ENCODE measurements around the gene RNPS1. TPM values are rescaled to one million over a fixed set of nuclear protein-coding genes. Genes with fewer than 3 reads are reported as not detected.

The RNPS1 gene
- total and polyA plus RNA-seq, 2 donors (not counting 1 experiment from before 2014, with no cell fraction given) = 209 to 265 TPM

DNA sequence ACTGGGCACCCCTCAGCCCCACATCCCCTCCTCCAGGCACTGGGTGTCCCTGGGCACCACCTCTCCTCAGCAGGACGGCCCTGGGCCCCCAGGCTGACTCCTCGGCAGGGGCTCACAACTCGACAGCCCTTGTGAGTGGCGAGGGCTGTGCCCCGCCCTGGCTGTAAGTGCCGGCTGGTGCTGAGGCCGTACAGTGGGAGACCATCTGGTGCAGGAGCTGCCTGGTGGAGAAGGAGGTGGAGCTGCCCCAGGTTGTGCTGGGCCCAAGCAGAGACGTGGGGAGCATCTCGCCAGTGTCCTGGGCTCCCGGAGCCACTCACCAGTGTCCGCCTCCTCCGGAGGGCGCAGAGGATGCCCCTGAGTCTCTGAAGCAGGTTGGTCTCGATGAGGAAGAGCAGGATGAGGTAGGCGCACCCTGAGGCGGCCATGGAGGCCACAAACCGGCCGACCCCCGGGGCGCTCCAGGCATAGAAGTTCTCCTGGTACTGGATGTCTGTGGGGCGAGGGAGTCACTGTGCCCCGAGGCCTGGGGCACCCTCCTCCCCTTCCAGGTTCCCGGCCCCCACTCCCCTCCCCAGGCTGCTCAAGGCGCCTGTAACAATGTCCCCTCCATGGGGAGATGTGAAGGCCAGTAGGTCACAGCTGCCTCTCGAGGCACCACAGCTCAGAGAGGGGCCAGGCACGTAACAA, 15.1 kb upstream of the RNPS1 start:
- Mint-ChIP-seq H3K4me1 (no peaks in the 10 kb centered on the region), H3K27me3 (no peaks in the 10 kb centered on the region), H3K4me3 (no peak overlapping the region), H3K27ac (no peak overlapping the region), H3K9me3 (ENCODE audit: insufficient read depth) (no peaks in the 10 kb centered on the region)
- Histone ChIP-seq H3K27me3 (replicated peaks in 1 of 4; ENCODE audit: control extremely low read depth in 1 of 4, control insufficient read depth in 3 of 4, insufficient read depth in 4 of 4, low read length in 3 of 4) (no peaks in the 10 kb centered on the region), H4K20me1 (ENCODE audit: control insufficient read depth, insufficient read depth, low read length, poor library complexity, severe bottlenecking) (no peaks in the 10 kb centered on the region), H3K27ac (ENCODE audit: low read length in 2 of 2) (no peak overlapping the region), H3K9me3 (ENCODE audit: control extremely low read depth in 1 of 3, control insufficient read depth in 2 of 3, insufficient read depth in 1 of 3, low read length in 2 of 3) (no peaks in the 10 kb centered on the region), H2AFZ (ENCODE audit: insufficient read depth, low read depth, low read length, poor library complexity, severe bottlenecking) (no peak overlapping the region), H3K4me3 (ENCODE audit: control extremely low read depth in 1 of 5, extremely low read depth in 1 of 5, insufficient read depth in 1 of 5, low read depth in 2 of 5, low read length in 4 of 5) (no peak overlapping the region), H3K4me1 (ENCODE audit: control insufficient read depth in 2 of 2, insufficient read depth in 2 of 2, low read length in 2 of 2) (no peaks in the 10 kb centered on the region), H3K9ac (ENCODE audit: low read length) (no peak overlapping the region), H3K4me2 (replicated peaks; ENCODE audit: low read depth, low read length, poor library complexity, severe bottlenecking) (no peak overlapping the region), H3K79me2 (ENCODE audit: control insufficient read depth, insufficient read depth, low read length) (no peaks in the 10 kb centered on the region), H3K36me3 (replicated peaks in 1 of 2; ENCODE audit: control extremely low read depth in 1 of 2, control insufficient read depth in 1 of 2, extremely low read depth in 1 of 2, insufficient read depth in 2 of 2, low read length in 1 of 2) (no peaks in the 10 kb centered on the region)
- WGBS (ENCODE audit: insufficient coverage) = 92% methylated on average over 13 of the region's 26 CpGs
- POLR2A ChIA-PET = no interaction called here
- DNase-seq (no peak), ATAC-seq (ENCODE audit: low read depth) (no peak)
- intact Hi-C loops (cut with micrococcal nuclease) = no loop called here
- TF ChIP-seq EZH2 (IDR thresholded peaks at IDR 0.05; ENCODE audit: borderline replicate concordance, insufficient read depth, low read depth, low read length, poor library complexity, severe bottlenecking) = no peak
- TF ChIP-seq, protein P1, sequence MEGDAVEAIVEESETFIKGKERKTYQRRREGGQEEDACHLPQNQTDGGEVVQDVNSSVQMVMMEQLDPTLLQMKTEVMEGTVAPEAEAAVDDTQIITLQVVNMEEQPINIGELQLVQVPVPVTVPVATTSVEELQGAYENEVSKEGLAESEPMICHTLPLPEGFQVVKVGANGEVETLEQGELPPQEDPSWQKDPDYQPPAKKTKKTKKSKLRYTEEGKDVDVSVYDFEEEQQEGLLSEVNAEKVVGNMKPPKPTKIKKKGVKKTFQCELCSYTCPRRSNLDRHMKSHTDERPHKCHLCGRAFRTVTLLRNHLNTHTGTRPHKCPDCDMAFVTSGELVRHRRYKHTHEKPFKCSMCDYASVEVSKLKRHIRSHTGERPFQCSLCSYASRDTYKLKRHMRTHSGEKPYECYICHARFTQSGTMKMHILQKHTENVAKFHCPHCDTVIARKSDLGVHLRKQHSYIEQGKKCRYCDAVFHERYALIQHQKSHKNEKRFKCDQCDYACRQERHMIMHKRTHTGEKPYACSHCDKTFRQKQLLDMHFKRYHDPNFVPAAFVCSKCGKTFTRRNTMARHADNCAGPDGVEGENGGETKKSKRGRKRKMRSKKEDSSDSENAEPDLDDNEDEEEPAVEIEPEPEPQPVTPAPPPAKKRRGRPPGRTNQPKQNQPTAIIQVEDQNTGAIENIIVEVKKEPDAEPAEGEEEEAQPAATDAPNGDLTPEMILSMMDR (IDR thresholded peaks at IDR 0.05) = no peak
- CTCF ChIA-PET = no interaction called here

DNA sequence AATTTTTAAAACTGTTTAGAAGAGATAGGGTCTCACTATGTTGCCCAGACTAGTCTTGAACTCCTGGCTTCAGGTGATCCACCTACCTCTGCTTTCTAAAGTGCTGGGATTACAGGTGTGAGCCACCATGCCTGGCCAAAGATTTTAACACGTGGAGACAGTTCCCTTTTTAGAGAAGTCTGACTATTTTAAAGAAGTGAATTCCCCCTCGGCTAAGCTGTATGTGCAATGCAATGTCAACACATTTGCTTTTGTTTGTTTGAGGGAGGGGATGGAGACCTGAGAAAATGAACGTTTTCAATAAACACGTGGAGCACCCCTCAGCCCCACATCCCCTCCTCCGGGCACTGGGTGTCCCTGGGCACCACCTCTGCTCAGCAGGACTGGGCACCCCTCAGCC, 14.3 kb upstream of the RNPS1 start:
- no peak overlapping the region for H3K4me3 Mint-ChIP-seq
- TF ChIP-seq, protein P1 (IDR thresholded peaks at IDR 0.05) = no peak
- no peak for TF ChIP-seq EZH2 (IDR thresholded peaks at IDR 0.05; ENCODE audit: borderline replicate concordance, insufficient read depth, low read depth, low read length, poor library complexity, severe bottlenecking)
- H3K9me3 ChIP-seq (ENCODE audit: control extremely low read depth in 1 of 3, control insufficient read depth in 2 of 3, insufficient read depth in 1 of 3, low read length in 2 of 3) = no peaks in the 10 kb centered on the region
- H3K27me3 Mint-ChIP-seq = no peaks in the 10 kb centered on the region
- 83% methylated on average over 1 of the region's 5 CpGs for WGBS (ENCODE audit: insufficient coverage)
- H3K36me3 ChIP-seq (replicated peaks in 1 of 2; ENCODE audit: control extremely low read depth in 1 of 2, control insufficient read depth in 1 of 2, extremely low read depth in 1 of 2, insufficient read depth in 2 of 2, low read length in 1 of 2) = no peaks in the 10 kb centered on the region
- no peak overlapping the region for H3K9ac ChIP-seq (ENCODE audit: low read length)
- H2AFZ ChIP-seq (ENCODE audit: insufficient read depth, low read depth, low read length, poor library complexity, severe bottlenecking) = no peak overlapping the region
- no peak overlapping the region for H3K4me2 ChIP-seq (replicated peaks; ENCODE audit: low read depth, low read length, poor library complexity, severe bottlenecking)
- DNase-seq (no peak), ATAC-seq (ENCODE audit: low read depth) (no peak)
- no peaks in the 10 kb centered on the region for H3K4me1 Mint-ChIP-seq
- no peak overlapping the region for H3K27ac Mint-ChIP-seq
- intact Hi-C loops (cut with micrococcal nuclease) = no loop called here
- POLR2A ChIA-PET = interaction anchor here (0.7 kb wide), 2 partner anchors 146 to 311 kb away, joined by 3 to 4 read pairs; no protein-coding TSS in a partner anchor
- no peaks in the 10 kb centered on the region for H4K20me1 ChIP-seq (ENCODE audit: control insufficient read depth, insufficient read depth, low read length, poor library complexity, severe bottlenecking)
- CTCF ChIA-PET = no interaction called here
- H3K79me2 ChIP-seq (ENCODE audit: control insufficient read depth, insufficient read depth, low read length) = no peaks in the 10 kb centered on the region
- H3K9me3 Mint-ChIP-seq (ENCODE audit: insufficient read depth) = no peaks in the 10 kb centered on the region
- H3K4me1 ChIP-seq (ENCODE audit: control insufficient read depth in 2 of 2, insufficient read depth in 2 of 2, low read length in 2 of 2) = no peaks in the 10 kb centered on the region
- H3K27me3 ChIP-seq (replicated peaks in 1 of 4; ENCODE audit: control extremely low read depth in 1 of 4, control insufficient read depth in 3 of 4, insufficient read depth in 4 of 4, low read length in 3 of 4) = no peaks in the 10 kb centered on the region
- no peak overlapping the region for H3K4me3 ChIP-seq (ENCODE audit: control extremely low read depth in 1 of 5, extremely low read depth in 1 of 5, insufficient read depth in 1 of 5, low read depth in 2 of 5, low read length in 4 of 5)
- H3K27ac ChIP-seq (ENCODE audit: low read length in 2 of 2) = no peak overlapping the region

All from B cell (primary cell).